GM12878 (cell line): ENCODE results near the gene RSPH4A. TPM values are rescaled to one million over a fixed set of nuclear protein-coding genes. Genes with fewer than 3 reads are reported as not detected.

ENCODE experiments used
- IRF3 ChIP-seq: fragments of 450-650 bp; IDR thresholded peaks from 2 replicates; pipeline ENCODE4 v1.6.1; 2014; ENCODE audit warnings: mild to moderate bottlenecking
- MLLT1 ChIP-seq: fragments of 450-650 bp; IDR thresholded peaks from 2 replicates; pipeline ENCODE4 v1.6.1; 2016; ENCODE audit warnings: mild to moderate bottlenecking
- PKNOX1 ChIP-seq: fragments of 450-650 bp; IDR thresholded peaks from 2 replicates; pipeline ENCODE4 v1.6.1; 2016; ENCODE audit warnings: mild to moderate bottlenecking
- RFX5 ChIP-seq: IDR thresholded peaks from 2 replicates; pipeline ENCODE4 v1.6.1; 2011; ENCODE audit warnings: low read depth, low read length, improper control_type of control experiment
- ZBTB4 ChIP-seq: fragments of 450-650 bp; formaldehyde crosslinking; IDR thresholded peaks from 2 replicates; pipeline ENCODE4 v1.4.0; 2022; ENCODE audit warnings: mild to moderate bottlenecking, moderate library complexity
- polyA plus RNA-seq, 11 experiments: library from polyadenylated mRNA; depleted of rRNA in 4 of 11; unstranded in 6 of 11; stranded (reverse) in 5 of 11; fragments of >200 nt; fragmentation: Nextera tagmentation in 4 of 11; fragmentation: Illumina TruSeq in 1 of 11; extraction: Ambion mirVana in 4 of 11; extraction: Trizol in 1 of 11; gene quantifications; 1 replicate in 1 of 11; 2 replicates in 10 of 11; pipeline versions ENCODE4 v1.2.1 to v1.2.3, GENCODE V29; 2011 to 2016; ENCODE audit warnings: inconsistent platforms in 2 of 11, missing spikeins in 2 of 11, low read depth in 1 of 11
- total RNA-seq, 4 experiments: library from RNA; depleted of rRNA in 3 of 4; stranded (reverse); fragments of >200 nt in 3 of 4; fragmentation: Illumina TruSeq in 1 of 4; extraction: Trizol in 1 of 4; gene quantifications; 2 replicates each; pipeline versions ENCODE4 v1.2.1 to v1.2.3, GENCODE V29; 2013 to 2021

RSPH4A gene
- total and polyA plus RNA-seq, 10 of the 15 experiments (the other 5 are each of a cell fraction or from before 2014, with no cell fraction given), result 0.07 to 0.28 (median 0.21) TPM; not detected in 1

GRCh38 chr6:116615937-116616736 lies at the start of gene RSPH4A (continued):
- TF ChIP-seq PKNOX1 (peak; percentile 98), RFX5 (peak; percentile 51; the same call in 1 of the 2 replicates), ZBTB4 (no peak), IRF3 (no peak), MLLT1 (peak; percentile 54; the same call in 1 of the 2 replicates)
